NB4 (cell line): ENCODE results near the gene KIF22.
"Not testable (repeated sequence)": the region's sequence is repeated elsewhere in the genome, so short reads cannot be mapped to it uniquely, and the experiment has no call there.

Experiments
- DNase-seq: peaks from one replicate; pipeline ENCODE4 v3.0.0; 2010; ENCODE audit warnings: low read depth
- H3K4me3 ChIP-seq: one replicate; pipeline ENCODE4 v1.5.1; 2011; ENCODE audit warnings: mild to moderate bottlenecking, low read depth, low read length, moderate library complexity
- CTCF ChIP-seq: IDR thresholded peaks from one replicate; pipeline ENCODE4 v1.5.1; 2012; ENCODE audit warnings: low read depth, low read length
- MAX ChIP-seq: IDR thresholded peaks from 2 replicates; pipeline ENCODE4 v1.6.1; 2011; ENCODE audit warnings: low read depth, low read length
- MYC ChIP-seq: IDR thresholded peaks from 2 replicates; pipeline ENCODE4 v1.6.1; 2011; ENCODE audit warnings: low read depth, low read length
- POLR2A ChIP-seq: IDR thresholded peaks from 2 replicates; pipeline ENCODE4 v1.6.1; 2011; ENCODE audit warnings: mild to moderate bottlenecking; ENCODE audit not compliant: insufficient read length; ENCODE audit errors: extremely low read depth

The KIF22 gene

GRCh38 chr16:29784901-29785500 is 5.5 kb upstream of the KIF22 start:
- TF ChIP-seq POLR2A = no peak
- TF ChIP-seq MAX = no peak
- TF ChIP-seq CTCF = no peak
- TF ChIP-seq MYC = no peak
- DNase-seq = no peak
- no peak overlapping the region for H3K4me3 ChIP-seq

- H3K4me3 ChIP-seq, DNase-seq: not testable (repeated sequence)
Measured at GRCh38 chr16:29787155-29787554, 3.4 kb upstream of the KIF22 start.

GRCh38 chr16:29789775-29790182 is 772 bp upstream of the KIF22 start:
- no peak for TF ChIP-seq MAX
- H3K4me3 ChIP-seq = peak overlapping the region; percentile 74
- DNase-seq = no peak

GRCh38 chr16:29790949-29791844 is 646 bp downstream of the KIF22 start:
- TF ChIP-seq CTCF (no peak), MYC (peak; percentile 7; the same call in 1 of the 2 replicates)
- peak; percentile 27 for DNase-seq
- H3K4me3 ChIP-seq = peak overlapping the region; percentile 82

GRCh38 chr16:29791845-29792807 is 1.6 kb downstream of the KIF22 start:
- H3K4me3 ChIP-seq = peak overlapping the region; percentile 82
- TF ChIP-seq MAX = no peak
- no peak for TF ChIP-seq CTCF
- no peak for TF ChIP-seq MYC
- TF ChIP-seq POLR2A = no peak
- DNase-seq = no peak

- peak overlapping the region; percentile 82 for H3K4me3 ChIP-seq
- DNase-seq = not testable (repeated sequence)
Measured at GRCh38 chr16:29793153-29793552, 2.6 kb downstream of the KIF22 start.

GRCh38 chr16:29794231-29794710 is 3.7 kb downstream of the KIF22 start:
- H3K4me3 ChIP-seq = peak overlapping the region; percentile 8
- DNase-seq = no peak
- TF ChIP-seq MAX (no peak), POLR2A (no peak)
